GM08714 (cell line): ENCODE measurements around the gene RAB26.

Experiments
- H3K4me3 ChIP-seq: fragments of 200-500 bp; sonication (Bioruptor generic); 2 replicates; pipeline ENCODE4 v1.5.1; 2014; ENCODE audit warnings: mild to moderate bottlenecking, low read length, inconsistent platforms
- ZNF274 ChIP-seq: IDR thresholded peaks from 2 replicates; pipeline ENCODE4 v1.6.1; 2012; ENCODE audit warnings: mild to moderate bottlenecking, low read depth, low read length

The RAB26 gene

DNA sequence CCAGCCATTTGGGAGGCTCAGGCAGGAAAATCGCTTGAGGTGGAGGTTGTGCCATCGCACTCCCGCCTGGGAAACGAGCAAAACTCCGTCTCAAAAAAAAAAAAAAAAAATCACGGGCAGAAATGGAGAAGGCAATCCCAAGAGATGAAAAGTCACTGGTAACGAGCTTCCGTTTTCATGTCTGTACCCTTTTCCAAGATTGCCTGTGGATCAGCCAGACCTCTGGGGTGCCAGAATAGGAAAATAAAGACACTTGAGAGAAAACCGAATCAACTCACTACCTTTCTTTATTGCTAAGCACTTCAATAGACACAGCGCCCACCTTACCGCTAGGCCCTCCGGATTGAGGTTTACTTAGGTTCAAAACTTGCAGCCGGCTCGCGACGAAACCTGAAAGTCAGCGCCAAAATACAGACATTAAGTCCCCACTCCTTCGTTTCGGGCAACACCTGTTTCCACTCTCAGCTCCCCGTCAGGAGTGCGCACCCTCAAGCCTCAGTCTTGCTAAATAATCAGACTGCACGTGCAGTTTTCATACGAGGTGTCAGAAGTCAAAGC lies 6.2 kb downstream of the RAB26 start:
- no peak for TF ChIP-seq ZNF274
- peak overlapping the region; percentile 80 for H3K4me3 ChIP-seq

DNA sequence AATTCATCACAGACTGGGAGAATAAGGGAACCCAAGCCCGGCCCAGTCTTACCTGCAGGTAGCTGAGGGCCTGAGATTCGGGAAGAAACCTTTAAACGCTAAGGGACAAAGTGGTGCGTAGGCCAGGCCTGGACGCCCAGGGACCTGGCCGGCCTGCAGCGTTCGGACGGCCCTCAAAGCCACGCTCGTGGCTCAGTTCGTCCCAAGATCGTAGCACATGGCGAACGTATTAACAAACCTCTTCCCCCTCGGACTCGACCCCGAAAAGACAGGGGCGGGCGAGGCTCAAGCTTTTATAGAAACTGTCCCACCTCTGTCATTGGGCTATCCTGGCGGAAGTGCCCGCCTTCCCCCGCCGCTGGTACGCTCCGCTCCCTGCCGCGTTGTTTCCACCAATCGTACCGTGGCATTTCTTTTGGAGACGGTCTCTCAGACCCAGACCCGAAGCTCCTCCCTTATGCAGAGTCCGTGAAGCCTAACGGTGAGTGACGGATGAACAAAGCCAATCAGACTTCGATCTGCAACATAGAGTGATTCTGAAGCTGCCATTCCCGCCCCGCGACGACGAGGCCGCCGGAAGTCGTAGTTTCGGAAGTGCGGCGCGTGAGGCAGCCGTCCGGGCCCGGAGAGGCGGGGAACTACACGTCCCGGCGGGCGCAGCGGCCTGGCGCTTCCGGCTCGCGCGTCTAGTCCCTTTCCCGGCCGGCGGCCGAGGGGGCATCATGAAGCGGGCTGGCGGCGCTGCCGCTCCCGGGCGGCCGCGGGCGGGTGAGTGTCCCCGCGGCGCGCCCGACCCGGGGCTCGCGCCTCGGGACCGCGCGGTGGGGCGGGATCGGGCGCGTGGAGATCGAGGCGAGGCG lies 6.9 kb downstream of the RAB26 start, which contains the start of gene TRAF7:
Gene TRAF7 (plus strand): TSS at position 692 of the 860 bp plus-strand sequence. CDS start 8,139 bp downstream, outside the sequence.
- no peak for TF ChIP-seq ZNF274
- peak within 1 kb of the TSS; percentile 86 for H3K4me3 ChIP-seq

DNA sequence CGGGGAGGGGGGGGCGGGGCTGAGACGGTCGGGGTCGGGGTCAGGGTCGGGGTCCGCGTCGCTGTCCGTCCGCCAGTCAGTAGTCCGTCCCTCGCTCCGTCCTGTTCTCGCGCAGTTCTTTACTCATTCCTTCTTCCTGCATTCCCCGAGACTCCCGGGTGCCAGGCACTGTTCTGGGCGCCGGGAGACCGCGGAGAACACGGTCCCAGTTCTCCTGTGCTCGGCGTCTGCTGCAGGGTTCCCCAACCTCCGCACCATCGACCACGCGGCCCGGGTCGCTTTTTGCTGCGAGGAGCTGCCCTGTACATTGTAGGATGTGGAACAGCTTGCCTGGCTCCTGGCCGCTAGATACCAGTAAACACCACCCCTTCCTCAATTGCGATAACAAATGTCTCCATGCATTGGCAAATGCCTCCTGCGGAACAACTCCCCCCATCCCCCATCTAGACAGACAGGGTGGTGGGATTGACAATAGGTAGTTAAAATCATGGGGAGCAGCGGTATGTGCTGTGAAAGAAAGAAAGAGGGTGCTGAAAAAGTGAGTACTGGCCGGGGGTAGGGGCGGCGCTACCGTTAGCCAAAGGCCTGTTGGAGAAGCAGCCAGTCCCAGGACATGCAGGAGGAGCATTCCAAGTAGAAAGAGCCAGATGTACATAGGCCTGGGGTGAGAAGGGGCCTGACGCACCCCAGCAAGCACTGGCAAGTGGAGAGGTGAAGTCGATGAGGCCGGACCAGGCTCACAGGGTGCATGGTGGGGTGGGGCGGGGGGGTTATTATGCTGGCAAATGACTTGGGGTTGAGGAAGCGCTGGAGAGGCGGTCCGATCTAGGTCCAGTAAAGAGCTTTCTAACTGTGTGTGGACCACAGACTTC lies 7.8 kb downstream of the RAB26 start:
- TF ChIP-seq ZNF274, result no peak

DNA sequence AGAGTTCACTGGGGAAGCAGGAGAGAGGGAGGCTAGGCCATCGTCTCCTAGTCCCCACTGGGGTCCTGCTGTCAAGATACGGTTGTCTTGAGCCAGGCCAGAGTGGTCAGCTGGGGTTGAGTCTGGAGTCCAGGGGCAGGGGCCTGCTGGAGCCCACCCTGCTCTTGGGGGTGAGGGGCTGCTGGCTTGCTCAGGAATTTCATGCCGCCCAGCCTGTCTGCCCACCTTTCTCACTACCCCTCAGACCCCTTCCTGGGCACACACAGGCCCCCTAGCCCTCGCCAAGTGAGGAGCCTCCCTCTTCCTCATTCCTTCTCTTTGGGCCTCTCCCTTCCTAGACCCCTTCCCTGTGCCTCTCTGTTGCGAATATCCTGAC lies 8.4 kb downstream of the RAB26 start:
- peak overlapping the region; percentile 86; the same call in 1 of the 2 replicates for H3K4me3 ChIP-seq
- TF ChIP-seq ZNF274, result no peak

More for the DNA sequence above, 7.8 kb downstream of the RAB26 start:
- peak overlapping the region; percentile 86 for H3K4me3 ChIP-seq

DNA sequence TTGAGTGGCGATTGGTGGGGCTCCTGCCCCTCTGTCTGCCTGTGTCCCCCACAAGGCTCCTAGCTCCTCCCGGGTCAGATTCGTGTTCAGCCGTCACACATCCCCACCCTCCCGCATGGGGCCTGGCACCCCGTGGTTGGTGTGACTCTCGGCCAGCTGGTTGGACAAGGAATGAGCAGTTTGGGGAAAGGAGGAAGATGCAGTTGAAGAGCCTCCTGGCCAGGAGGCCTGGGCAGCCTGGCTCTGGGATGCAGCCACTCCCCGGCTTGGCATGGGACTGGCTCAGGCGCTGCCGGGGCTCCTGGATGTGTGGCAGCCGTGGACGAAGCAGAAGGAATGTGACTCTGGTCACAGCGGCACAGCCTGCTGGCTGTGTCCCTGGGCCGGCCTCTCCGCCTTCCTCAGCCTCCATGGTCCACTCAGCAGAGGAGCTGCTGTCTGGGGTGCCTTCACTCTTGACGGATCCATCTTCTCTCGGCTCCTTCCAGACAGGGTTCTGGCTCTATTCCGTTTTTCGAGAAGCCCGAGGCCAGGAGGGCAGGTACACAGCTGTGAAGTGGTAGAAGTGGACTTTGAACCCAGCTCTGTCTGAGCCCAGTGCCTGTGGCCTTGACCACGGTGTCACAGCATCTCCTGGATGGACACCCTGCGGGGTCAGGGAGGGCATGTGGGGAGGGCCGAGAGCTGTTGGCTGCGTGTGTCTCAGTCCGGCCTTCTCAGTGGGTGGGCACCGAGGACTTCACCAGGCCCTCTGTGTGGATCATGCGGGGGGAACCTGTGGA lies 9.2 kb downstream of the RAB26 start:
- no peak overlapping the region for H3K4me3 ChIP-seq
- no peak for TF ChIP-seq ZNF274

DNA sequence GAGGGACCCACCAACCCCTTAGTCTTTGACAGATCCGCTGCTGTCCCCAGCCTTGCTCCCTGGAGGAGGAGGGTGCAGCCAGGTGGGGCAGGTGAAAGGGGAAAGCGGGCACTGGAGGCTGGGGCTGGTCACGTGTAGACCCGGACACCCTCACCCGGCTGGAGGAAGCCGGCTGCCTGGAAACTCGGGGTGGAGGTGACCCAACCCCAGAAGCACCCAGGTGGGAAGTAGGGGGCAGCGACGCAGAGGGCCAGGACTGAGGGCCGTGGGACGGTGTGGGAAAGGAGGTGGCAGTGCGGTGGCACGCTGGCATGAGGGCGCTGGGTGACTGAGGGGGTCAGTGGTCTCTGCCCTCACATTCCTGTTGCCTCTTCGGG lies 9.8 kb downstream of the RAB26 start:
- H3K4me3 ChIP-seq, result no peak overlapping the region
- no peak for TF ChIP-seq ZNF274

DNA sequence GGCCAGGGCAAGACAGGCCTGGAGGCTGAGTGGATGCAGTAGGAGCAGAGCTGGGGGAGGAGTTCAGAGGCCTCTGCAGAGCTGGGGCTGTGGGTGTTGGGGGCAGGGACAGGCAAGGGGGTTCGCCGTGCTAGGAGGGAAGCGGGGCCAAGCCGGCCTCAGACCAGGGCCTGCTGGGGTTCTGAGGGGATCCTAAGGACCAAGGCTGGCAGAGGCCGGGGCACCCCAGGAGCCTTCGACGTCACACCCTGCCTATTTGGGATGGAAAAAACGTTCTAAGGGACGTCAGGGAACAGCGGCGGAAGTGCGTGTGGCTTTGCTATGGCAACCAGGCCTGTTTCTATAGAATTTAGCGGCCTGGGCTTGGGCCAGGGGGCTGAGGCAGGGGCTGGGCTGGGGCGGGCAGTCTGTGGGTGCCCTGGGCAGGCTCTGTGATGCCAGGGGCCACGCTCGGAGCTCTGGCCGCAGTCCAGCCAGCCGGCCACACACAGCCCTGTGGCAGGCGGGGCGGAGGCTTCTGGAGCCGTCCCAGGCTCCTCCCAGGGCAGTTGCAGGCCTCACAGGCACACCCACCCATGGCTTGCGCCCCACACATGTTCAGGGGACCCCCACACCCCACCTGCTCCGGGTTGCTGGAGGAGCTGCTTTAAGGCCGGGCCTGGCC lies 10.9 kb downstream of the RAB26 start:
- no peak overlapping the region for H3K4me3 ChIP-seq
- no peak for TF ChIP-seq ZNF274

DNA sequence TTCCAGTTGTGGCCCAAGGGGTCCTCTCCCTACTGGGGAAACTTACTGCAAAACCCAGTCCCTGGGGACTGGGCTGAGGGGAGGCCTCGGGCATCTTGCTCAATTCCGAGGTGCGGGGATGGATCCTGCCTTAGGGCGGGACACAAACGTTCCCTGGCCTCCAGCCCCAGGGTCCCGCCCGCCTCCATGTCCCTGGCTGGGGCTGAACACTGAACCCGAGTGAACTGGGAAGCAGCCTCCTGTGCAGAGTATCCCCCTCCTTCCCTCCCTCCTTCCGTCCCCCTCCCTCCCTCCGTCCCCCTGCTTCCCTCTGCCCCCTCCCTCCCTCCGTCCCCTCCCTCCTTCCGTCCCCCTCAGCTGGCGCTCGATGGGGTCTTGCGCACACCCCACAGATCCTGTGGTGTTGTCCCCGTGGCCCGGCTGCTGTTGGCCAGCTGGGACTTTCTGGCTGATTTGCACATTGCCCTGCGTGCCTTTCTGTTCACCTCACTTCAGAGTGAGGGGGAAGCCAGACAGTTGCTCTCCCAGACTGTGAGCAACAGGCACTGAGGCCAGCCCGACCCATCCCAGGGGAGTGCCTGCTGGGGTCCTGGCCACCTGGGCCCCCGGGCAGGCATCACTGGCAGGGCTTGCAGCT lies 12.6 kb downstream of the RAB26 start:
- no peak overlapping the region for H3K4me3 ChIP-seq
- TF ChIP-seq ZNF274, result no peak

DNA sequence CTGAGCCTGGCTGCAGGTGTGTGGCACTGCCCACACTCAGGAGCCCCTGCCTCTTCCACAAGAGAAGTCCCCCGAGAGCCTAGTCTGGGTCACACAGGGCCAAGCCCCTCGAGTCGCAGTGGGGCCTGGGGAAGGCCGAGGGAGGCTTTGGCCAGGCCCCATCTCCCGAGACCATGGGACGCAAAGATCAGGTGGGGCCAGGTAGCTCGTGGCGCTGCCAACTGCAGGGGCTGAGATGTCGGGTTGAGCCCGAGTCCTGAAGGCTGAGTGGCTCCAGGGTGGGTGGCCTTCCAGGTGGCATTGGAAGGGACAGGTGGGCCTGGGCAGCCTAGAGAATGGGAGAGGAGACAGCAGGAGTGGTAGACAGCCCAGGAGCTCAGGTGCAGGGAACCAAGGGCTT lies 13.5 kb downstream of the RAB26 start:
- no peak overlapping the region for H3K4me3 ChIP-seq
- TF ChIP-seq ZNF274, result no peak

DNA sequence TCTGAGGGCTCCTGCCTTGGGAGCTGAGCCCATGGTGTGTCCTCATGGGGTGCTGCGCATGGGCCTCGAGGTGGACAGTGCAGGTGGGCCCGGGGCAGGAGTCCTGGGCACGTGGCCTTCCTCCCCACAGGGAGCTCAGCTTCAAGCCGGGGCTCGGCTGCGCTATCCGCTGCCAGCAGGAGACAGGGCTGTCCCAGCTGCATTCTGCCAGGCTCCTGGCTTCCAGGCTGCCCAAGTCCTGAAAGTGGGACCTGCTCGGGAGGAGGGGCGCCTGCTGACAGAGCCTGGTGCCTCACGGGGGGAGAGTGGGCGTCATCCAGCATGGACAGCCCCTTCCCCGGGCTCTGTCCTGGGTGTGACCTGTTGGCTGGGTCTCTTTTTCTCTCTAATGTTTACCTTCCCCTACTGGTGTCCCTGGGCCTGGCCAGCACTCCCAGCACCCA lies 14.3 kb downstream of the RAB26 start:
- H3K4me3 ChIP-seq, result no peak overlapping the region
- no peak for TF ChIP-seq ZNF274

DNA sequence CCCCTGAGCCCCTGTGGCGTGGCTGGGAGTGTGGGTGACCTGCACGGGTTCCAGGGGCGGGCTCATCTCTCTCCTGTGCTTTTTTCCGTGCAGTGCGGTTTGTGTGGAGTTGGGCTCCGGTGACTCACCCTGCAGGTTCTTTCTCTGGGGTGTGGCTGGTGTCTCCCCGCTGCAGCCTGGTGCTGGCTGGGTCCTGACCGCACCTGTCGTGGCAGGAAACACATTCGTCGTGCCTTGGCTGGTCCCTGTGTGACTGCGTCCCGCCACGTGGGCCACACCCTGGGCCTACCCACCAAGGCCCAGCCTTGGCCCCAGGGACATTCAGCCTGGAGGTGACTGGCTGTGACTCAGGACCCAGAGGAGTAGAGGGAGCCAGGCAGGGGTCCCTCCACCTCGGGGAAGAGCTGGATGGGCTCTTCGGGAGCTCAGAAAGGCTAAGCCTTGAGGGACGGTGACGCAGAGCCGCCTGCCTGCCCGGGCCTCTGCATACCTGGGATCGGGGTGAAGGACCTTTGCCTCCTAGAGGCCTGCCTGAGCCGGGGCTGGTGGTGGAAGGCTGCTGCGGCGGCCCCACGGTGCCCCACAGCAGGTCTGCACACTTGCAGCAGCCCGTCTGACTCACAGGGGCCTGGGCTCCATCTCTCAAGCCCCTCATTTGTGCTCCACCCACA lies 14.9 kb downstream of the RAB26 start:
- TF ChIP-seq ZNF274, result no peak
- no peak overlapping the region for H3K4me3 ChIP-seq

DNA sequence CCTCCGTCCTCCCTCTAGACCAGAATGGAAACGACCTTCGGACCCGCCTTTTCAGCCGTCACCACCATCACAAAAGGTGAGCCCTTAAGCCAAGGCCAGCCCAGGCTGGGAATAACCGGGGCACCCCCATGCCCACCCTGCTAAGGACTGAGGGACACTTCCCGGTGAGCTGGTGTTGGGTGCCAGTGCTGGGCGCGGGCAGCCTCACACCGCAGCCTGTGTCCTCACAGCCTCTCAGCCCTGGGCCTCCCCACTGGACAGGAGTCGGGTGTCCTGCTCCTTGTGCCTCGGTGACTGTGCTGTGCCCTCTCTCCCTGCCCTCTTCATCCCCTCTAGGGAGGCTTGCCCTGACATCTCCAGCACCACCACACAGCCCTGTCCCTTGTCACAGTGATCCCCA lies 17.4 kb downstream of the RAB26 start:
- no peak overlapping the region for H3K4me3 ChIP-seq
- TF ChIP-seq ZNF274, result no peak
